K562 (cell line): ENCODE measurements around the gene STYXL1. TPM values are rescaled to one million over a fixed set of nuclear protein-coding genes. Genes with fewer than 3 reads are reported as not detected.

Experiments
- ATAC-seq: fragments of 200-7000 bp; cut with Tn5 transposase; 3 replicates; pipeline ENCODE4 v1.9.1; 2020; ENCODE audit warnings: moderate library complexity
- BruUV-seq: library from RNA; stranded (reverse); fragments of 400-500 nt; replicated peaks from 2 replicates; lab custom pipeline; 2021; lab: Mats Ljungman, UMichigan
- CTCF ChIA-PET: fragments of 300-600 bp; formaldehyde crosslinking; extraction: SDS; loops from one replicate; lab custom pipeline; 2021; ENCODE audit warnings: low intra/inter-chr PET ratio; lab: Yijun Ruan, JAX
- POLR2A ChIA-PET: fragments of 300-600, 350-650 bp; sonication (Branson Sonifier 250); formaldehyde crosslinking; extraction: SDS; loops from one replicate; lab custom pipeline; 2021; ENCODE audit warnings: antibody characterized with exemption, inconsistent platforms; lab: Yijun Ruan, JAX
- DNase-seq, 4 experiments: peaks; one replicate each; pipeline versions ENCODE4 v3.0.0 to v3.0.0-alpha.2; 2011 to 2018; ENCODE audit warnings: low spot score in 3 of 4, mixed read lengths in 3 of 4; ENCODE audit errors: extremely low read depth in 1 of 4
- FAIRE-seq: peaks from 2 replicates; lab custom pipeline; 2011; peaks lifted over from hg19 to GRCh38; lab: Jason Lieb, UNC
- H2AFZ ChIP-seq: 2 replicates; pipeline ENCODE4 v1.6.0; 2011; ENCODE audit warnings: low read depth, low read length, control low read depth, inconsistent platforms
- H3K27ac ChIP-seq: fragments of 200-600 bp; 3 replicates; pipeline ENCODE4 v1.8.0; 2011; ENCODE audit warnings: low read depth, mild to moderate bottlenecking, control low read depth, inconsistent platforms, low read length, moderate library complexity, mixed read lengths; ENCODE audit errors: extremely low read depth
- H3K27me3 ChIP-seq, 2 experiments: fragments of 300-600 bp in 1 of 2; 2 replicates in 1 of 2; 3 replicates in 1 of 2; pipeline versions ENCODE4 v1.6.0 to v1.8.0; 2011; ENCODE audit warnings: inconsistent platforms in 2 of 2, low read length in 2 of 2, mild to moderate bottlenecking in 1 of 2, mixed read lengths in 1 of 2, moderate library complexity in 1 of 2; ENCODE audit not compliant: control insufficient read depth in 2 of 2, insufficient read depth in 2 of 2
- H3K36me3 ChIP-seq: fragments of 300-600 bp; 3 replicates; pipeline ENCODE4 v1.8.0; 2011; ENCODE audit warnings: mild to moderate bottlenecking, low read length, inconsistent platforms; ENCODE audit not compliant: control insufficient read depth, insufficient read depth
- H3K4me1 ChIP-seq, 2 experiments: fragments of 200-600 bp in 1 of 2; replicated peaks in 1 of 2; 2 replicates in 1 of 2; 3 replicates in 1 of 2; pipeline versions ENCODE4 v1.5.1 to v1.8.0; 2011; ENCODE audit warnings: inconsistent platforms in 2 of 2, low read length in 2 of 2, mild to moderate bottlenecking in 1 of 2, mixed read lengths in 1 of 2, moderate library complexity in 1 of 2; ENCODE audit not compliant: control insufficient read depth in 2 of 2, insufficient read depth in 2 of 2
- H3K4me2 ChIP-seq: 2 replicates; pipeline ENCODE4 v1.6.1; 2011; ENCODE audit warnings: low read length, control low read depth, inconsistent platforms, mixed read lengths; ENCODE audit not compliant: insufficient read depth
- H3K4me3 ChIP-seq: fragments of 200-600 bp; sonication (generic), shearing (Covaris generic); 2 replicates; pipeline ENCODE4 v1.5.1; 2016; ENCODE audit warnings: control low read depth, inconsistent platforms
- H3K79me2 ChIP-seq: fragments of 200-600 bp; 3 replicates; pipeline ENCODE4 v1.8.0; 2011; ENCODE audit warnings: low read length, inconsistent platforms; ENCODE audit not compliant: control insufficient read depth, insufficient read depth
- H3K9ac ChIP-seq, 2 experiments: 2 replicates each; pipeline versions ENCODE4 v1.6.0 to v1.6.1; 2011; ENCODE audit warnings: low read depth in 2 of 2, low read length in 2 of 2, control low read depth in 1 of 2, inconsistent platforms in 1 of 2, mild to moderate bottlenecking in 1 of 2, mixed read lengths in 1 of 2; ENCODE audit not compliant: insufficient read depth in 1 of 2
- H3K9me1 ChIP-seq: one replicate; pipeline ENCODE4 v1.6.0; 2011; ENCODE audit warnings: inconsistent platforms, mild to moderate bottlenecking, low read length, moderate library complexity; ENCODE audit not compliant: control insufficient read depth, insufficient read depth
- H3K9me3 ChIP-seq: replicated peaks from 2 replicates; pipeline ENCODE4 v1.5.1; 2011; ENCODE audit warnings: low read depth, low read length, inconsistent platforms; ENCODE audit not compliant: control insufficient read depth, insufficient read depth
- H4K20me1 ChIP-seq: replicated peaks from 2 replicates; pipeline ENCODE4 v1.6.1; 2011; ENCODE audit warnings: low read length, inconsistent platforms, mixed read lengths; ENCODE audit not compliant: control insufficient read depth, insufficient read depth
- NR2C1 ChIP-seq, 2 experiments: fragments of 450-650 bp; IDR thresholded peaks; 2 replicates each; pipeline ENCODE4 v1.6.1; 2017; ENCODE audit warnings: mild to moderate bottlenecking in 2 of 2, antibody characterized with exemption in 1 of 2, inconsistent platforms in 1 of 2, missing compliant biosample characterization in 1 of 2, missing genetic modification characterization in 1 of 2
- NR2F6 ChIP-seq: fragments of 450-650 bp; formaldehyde crosslinking; IDR thresholded peaks from 2 replicates; pipeline ENCODE4 v1.4.0; 2020; ENCODE audit warnings: mild to moderate bottlenecking
- SPI1 ChIP-seq: IDR thresholded peaks from 2 replicates; pipeline ENCODE4 v1.6.1; 2011; ENCODE audit warnings: low read depth, low read length, control low read depth, borderline replicate concordance
- WGBS: fragments of 100-300 bp; shearing (Covaris generic); methylation state at CpG from one replicate; pipeline ENCODE4 v1.1.6; 2016; ENCODE audit warnings: low coverage, mixed read lengths; ENCODE audit not compliant: insufficient coverage; ENCODE audit errors: missing lambda C conversion rate; 5-methylcytosine and 5-hydroxymethylcytosine counted together
- in situ Hi-C: fragments of 300-500 bp; cut with MboI; formaldehyde crosslinking; loops from 4 replicates; pipeline ENCODE4 v1.15.0; 2018; ENCODE audit warnings: inconsistent platforms, mixed read lengths
- intact Hi-C: fragments of 100-400 bp; cut with micrococcal nuclease; formaldehyde crosslinking; loops from 2 replicates; pipeline ENCODE4 v1.14.2; 2022
- polyA plus RNA-seq, 8 experiments: library from polyadenylated mRNA; depleted of rRNA in 4 of 8; stranded (reverse) in 5 of 8; unstranded in 3 of 8; fragments of >200 nt; fragmentation: Nextera tagmentation in 2 of 8; fragmentation: Illumina TruSeq in 1 of 8; extraction: Ambion mirVana in 2 of 8; extraction: Trizol in 1 of 8; gene quantifications; 2 replicates each; pipeline versions ENCODE4 v1.2.1 to v1.2.3, GENCODE V29; 2011 to 2014; ENCODE audit warnings: inconsistent platforms in 1 of 8, missing spikeins in 1 of 8
- total RNA-seq, 7 experiments: library from RNA; depleted of rRNA in 6 of 7; stranded (reverse); fragments of >200 nt in 6 of 7; fragmentation: Illumina TruSeq in 2 of 7; extraction: Trizol in 2 of 7; gene quantifications; 2 replicates each; pipeline versions ENCODE4 v1.2.1 to v1.2.3, GENCODE V29; 2011 to 2021; ENCODE audit warnings: low replicate concordance in 1 of 7
- TF ChIP-seq, protein P1 (sequence below): fragments of 200-800 bp; sonication (Bioruptor generic); IDR thresholded peaks from 2 replicates; pipeline ENCODE4 v1.6.1; 2017; ENCODE audit warnings: missing genetic modification characterization, missing compliant biosample characterization
- TF ChIP-seq, protein P2 (sequence below): fragments of 450-650 bp; IDR thresholded peaks from 2 replicates; pipeline ENCODE4 v1.6.1; 2018; ENCODE audit not compliant: partially characterized antibody

STYXL1 gene
- total and polyA plus RNA-seq, 9 of the 15 experiments (the other 6 are each of a cell fraction or from before 2014, with no cell fraction given), result 36.5 to 97.2 (median 49.9) TPM

DNA sequence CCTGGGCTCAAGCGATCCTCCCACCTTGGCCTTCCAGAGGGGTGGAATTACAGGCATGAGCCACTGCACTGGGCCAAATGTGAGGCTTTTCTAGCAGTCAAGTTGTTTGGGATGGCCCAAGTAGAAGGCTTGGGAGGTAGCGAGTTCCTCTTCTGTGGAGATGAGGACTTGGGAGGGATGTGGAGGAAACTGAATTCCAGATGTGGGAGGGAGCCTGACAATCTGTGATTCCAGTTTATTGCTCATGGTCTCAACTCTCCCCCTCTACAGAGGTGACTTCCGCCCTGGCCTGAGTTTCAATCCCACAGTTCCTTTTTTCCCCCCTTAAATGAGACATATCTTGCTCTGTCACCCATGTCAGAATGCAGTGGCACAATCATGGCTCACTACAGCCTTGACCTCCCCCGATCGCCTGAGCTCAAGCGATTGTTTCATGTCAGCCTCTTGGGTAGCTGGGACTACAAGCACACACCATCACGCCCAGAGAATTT, 3.4 kb downstream of the STYXL1 start:
- Histone ChIP-seq H3K9me3 (no peaks in the 10 kb centered on the region), H3K9ac (peak overlapping the region in 1 of 2 experiments; percentile 11; a peak in 1 of 4 replicates), H3K36me3 (peaks cover 26% of the 10 kb centered on the region), H3K4me3 (no peak overlapping the region), H3K4me1 (peaks cover 17 to 25% of the 10 kb centered on the region in 2 experiments; a peak in 4 of 5 replicates), H3K4me2 (no peak overlapping the region; the same call in 1 of the 2 replicates), H3K27me3 (no peaks in the 10 kb centered on the region), H2AFZ (no peak overlapping the region), H4K20me1 (peaks cover 4% of the 10 kb centered on the region; the same call in 1 of the 2 replicates), H3K79me2 (peaks cover 55% of the 10 kb centered on the region), H3K27ac (no peak overlapping the region), H3K9me1 (no peaks in the 10 kb centered on the region)
- POLR2A ChIA-PET, result interaction anchor here (1.1 kb wide), 2 partner anchors 9 to 201 kb away, joined by 3 to 4 read pairs; no protein-coding TSS in a partner anchor
- DNase-seq (no peak), FAIRE-seq (no peak), ATAC-seq (no peak)
- CTCF ChIA-PET, result no interaction called here
- intact Hi-C loops, result no loop called here
- no TSS peak for BruUV-seq
- TF ChIP-seq, protein P1, sequence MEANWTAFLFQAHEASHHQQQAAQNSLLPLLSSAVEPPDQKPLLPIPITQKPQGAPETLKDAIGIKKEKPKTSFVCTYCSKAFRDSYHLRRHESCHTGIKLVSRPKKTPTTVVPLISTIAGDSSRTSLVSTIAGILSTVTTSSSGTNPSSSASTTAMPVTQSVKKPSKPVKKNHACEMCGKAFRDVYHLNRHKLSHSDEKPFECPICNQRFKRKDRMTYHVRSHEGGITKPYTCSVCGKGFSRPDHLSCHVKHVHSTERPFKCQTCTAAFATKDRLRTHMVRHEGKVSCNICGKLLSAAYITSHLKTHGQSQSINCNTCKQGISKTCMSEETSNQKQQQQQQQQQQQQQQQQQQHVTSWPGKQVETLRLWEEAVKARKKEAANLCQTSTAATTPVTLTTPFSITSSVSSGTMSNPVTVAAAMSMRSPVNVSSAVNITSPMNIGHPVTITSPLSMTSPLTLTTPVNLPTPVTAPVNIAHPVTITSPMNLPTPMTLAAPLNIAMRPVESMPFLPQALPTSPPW (CRISPR knock-in tag), result no peak
- TF ChIP-seq NR2F6 (CRISPR knock-in tag) (no peak), SPI1 (0 out of 2 replicates have a peak, but pooled peaks have one; percentile 15), NR2C1 (IDR thresholded peaks at IDR 0.05) (no peak), NR2C1 (tag; IDR thresholded peaks at IDR 0.05) (no peak)
- TF ChIP-seq, protein P2, sequence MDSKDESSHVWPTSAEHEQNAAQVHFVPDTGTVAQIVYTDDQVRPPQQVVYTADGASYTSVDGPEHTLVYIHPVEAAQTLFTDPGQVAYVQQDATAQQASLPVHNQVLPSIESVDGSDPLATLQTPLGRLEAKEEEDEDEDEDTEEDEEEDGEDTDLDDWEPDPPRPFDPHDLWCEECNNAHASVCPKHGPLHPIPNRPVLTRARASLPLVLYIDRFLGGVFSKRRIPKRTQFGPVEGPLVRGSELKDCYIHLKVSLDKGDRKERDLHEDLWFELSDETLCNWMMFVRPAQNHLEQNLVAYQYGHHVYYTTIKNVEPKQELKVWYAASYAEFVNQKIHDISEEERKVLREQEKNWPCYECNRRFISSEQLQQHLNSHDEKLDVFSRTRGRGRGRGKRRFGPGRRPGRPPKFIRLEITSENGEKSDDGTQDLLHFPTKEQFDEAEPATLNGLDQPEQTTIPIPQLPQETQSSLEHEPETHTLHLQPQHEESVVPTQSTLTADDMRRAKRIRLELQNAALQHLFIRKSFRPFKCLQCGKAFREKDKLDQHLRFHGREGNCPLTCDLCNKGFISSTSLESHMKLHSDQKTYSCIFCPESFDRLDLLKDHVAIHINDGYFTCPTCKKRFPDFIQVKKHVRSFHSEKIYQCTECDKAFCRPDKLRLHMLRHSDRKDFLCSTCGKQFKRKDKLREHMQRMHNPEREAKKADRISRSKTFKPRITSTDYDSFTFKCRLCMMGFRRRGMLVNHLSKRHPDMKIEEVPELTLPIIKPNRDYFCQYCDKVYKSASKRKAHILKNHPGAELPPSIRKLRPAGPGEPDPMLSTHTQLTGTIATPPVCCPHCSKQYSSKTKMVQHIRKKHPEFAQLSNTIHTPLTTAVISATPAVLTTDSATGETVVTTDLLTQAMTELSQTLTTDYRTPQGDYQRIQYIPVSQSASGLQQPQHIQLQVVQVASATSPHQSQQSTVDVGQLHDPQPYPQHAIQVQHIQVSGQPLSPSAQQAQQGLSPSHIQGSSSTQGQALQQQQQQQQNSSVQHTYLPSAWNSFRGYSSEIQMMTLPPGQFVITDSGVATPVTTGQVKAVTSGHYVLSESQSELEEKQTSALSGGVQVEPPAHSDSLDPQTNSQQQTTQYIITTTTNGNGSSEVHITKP, result peak; percentile 93
- 77% methylated on average over 7 of the region's 7 CpGs for WGBS
- in situ Hi-C loops, result no loop called here
